CD4-positive, alpha-beta T cell (primary cell): ENCODE measurements around the gene MYO9B. TPM values are rescaled to one million over a fixed set of nuclear protein-coding genes. Genes with fewer than 3 reads are reported as not detected.
A peak's percentile ranks its signal among the peaks of the same experiment; 100 is the strongest.

Experiments used
- ATAC-seq: fragments of 200-7000 bp; cut with Tn5 transposase; one replicate; pipeline ENCODE4 v1.10.0; 2022; ENCODE audit warnings: mild to moderate bottlenecking; ENCODE audit not compliant: poor library complexity
- CTCF ChIA-PET: fragments of 350-600 bp; sonication (Branson Sonifier 250); formaldehyde crosslinking; loops from one replicate; lab custom pipeline; 2021; ENCODE audit warnings: antibody characterized with exemption, inconsistent platforms; lab: Charles Lee
- POLR2A ChIA-PET: fragments of 350-600 bp; sonication (Branson Sonifier 250); formaldehyde crosslinking; loops from one replicate; lab custom pipeline; 2021; ENCODE audit warnings: antibody characterized with exemption, inconsistent platforms; lab: Charles Lee
- DNase-seq, 14 experiments: peaks; one replicate each; pipeline ENCODE4 v3.0.0-alpha.2; 2013 to 2020; ENCODE audit warnings: mixed read lengths in 2 of 14
- H3K27ac ChIP-seq, 2 donors: one replicate each; pipeline versions ENCODE4 v1.5.1 to v1.7.0; 2013; ENCODE audit warnings: low read length in 2 of 2, low read depth in 1 of 2, mild to moderate bottlenecking in 1 of 2
- H3K27me3 ChIP-seq, 2 experiments: 1 replicate in 1 of 2; 2 replicates in 1 of 2; pipeline versions ENCODE4 v1.6.1 to v1.7.0; 2013; ENCODE audit warnings: low read length in 2 of 2, control low read depth in 1 of 2, mild to moderate bottlenecking in 1 of 2, moderate library complexity in 1 of 2; ENCODE audit not compliant: insufficient read depth in 2 of 2, control insufficient read depth in 1 of 2
- H3K36me3 ChIP-seq: one replicate; pipeline ENCODE4 v1.6.1; 2013; ENCODE audit warnings: low read length, control low read depth; ENCODE audit not compliant: insufficient read depth
- H3K4me1 ChIP-seq: one replicate; pipeline ENCODE4 v1.6.1; 2013; ENCODE audit warnings: low read length, control low read depth; ENCODE audit not compliant: insufficient read depth
- H3K4me3 ChIP-seq: one replicate; pipeline ENCODE4 v1.5.1; 2013; ENCODE audit warnings: mild to moderate bottlenecking, low read length, moderate library complexity
- H3K9me3 ChIP-seq, 2 experiments: 1 replicate in 1 of 2; 2 replicates in 1 of 2; pipeline versions ENCODE4 v1.6.1 to v1.7.0; 2013; ENCODE audit warnings: low read length in 2 of 2, mild to moderate bottlenecking in 2 of 2, control low read depth in 1 of 2, moderate library complexity in 1 of 2; ENCODE audit not compliant: control insufficient read depth in 1 of 2, insufficient read depth in 1 of 2
- H3K27ac Mint-ChIP-seq: one replicate; pipeline ENCODE4 v1.8.0; 2020; ENCODE audit warnings: mixed read lengths
- H3K27me3 Mint-ChIP-seq: one replicate; pipeline ENCODE4 v1.8.0; 2021; ENCODE audit warnings: mixed read lengths
- H3K36me3 Mint-ChIP-seq: one replicate; pipeline ENCODE4 v1.8.0; 2021; ENCODE audit warnings: low read depth, mixed read lengths
- H3K4me1 Mint-ChIP-seq: one replicate; pipeline ENCODE4 v1.8.0; 2021; ENCODE audit warnings: low read depth, mixed read lengths
- H3K4me3 Mint-ChIP-seq: one replicate; pipeline ENCODE4 v1.8.0; 2020; ENCODE audit warnings: mild to moderate bottlenecking, mixed read lengths
- H3K9me3 Mint-ChIP-seq: one replicate; pipeline ENCODE4 v1.8.0; 2020; ENCODE audit warnings: mixed read lengths
- intact Hi-C, 2 experiments: fragments of 100-400 bp; cut with DNase I in 1 of 2; cut with micrococcal nuclease in 1 of 2; formaldehyde crosslinking; loops; one replicate each; pipeline versions ENCODE4 v1.15.1 to v1.9.0; 2023 to 2025; cut with DNase I, micrococcal nuclease
- total RNA-seq, 174 experiments: library from RNA in 2 of 174; stranded (reverse) in 2 of 174; gene quantifications; one replicate each; pipeline ENCODE4 v1.2.3 and lab custom pipeline; 2021 to 2026
- TF ChIP-seq, protein P1 (sequence below): fragments of 200-600 bp; IDR thresholded peaks from one replicate; pipeline ENCODE4 v1.8.0; 2022; ENCODE audit warnings: antibody characterized with exemption, mild to moderate bottlenecking

The MYO9B gene
- total RNA-seq, 2 experiments from 2014 or later = 176 to 184 TPM

- no peaks in the 10 kb centered on the region for H3K27me3 ChIP-seq
- H3K4me3 ChIP-seq = no peak overlapping the region
- no peaks in the 10 kb centered on the region for H3K9me3 ChIP-seq
- no peak overlapping the region for H3K27ac ChIP-seq
- no peak for DNase-seq
- POLR2A ChIA-PET = no interaction called here
- TF ChIP-seq, protein P1, sequence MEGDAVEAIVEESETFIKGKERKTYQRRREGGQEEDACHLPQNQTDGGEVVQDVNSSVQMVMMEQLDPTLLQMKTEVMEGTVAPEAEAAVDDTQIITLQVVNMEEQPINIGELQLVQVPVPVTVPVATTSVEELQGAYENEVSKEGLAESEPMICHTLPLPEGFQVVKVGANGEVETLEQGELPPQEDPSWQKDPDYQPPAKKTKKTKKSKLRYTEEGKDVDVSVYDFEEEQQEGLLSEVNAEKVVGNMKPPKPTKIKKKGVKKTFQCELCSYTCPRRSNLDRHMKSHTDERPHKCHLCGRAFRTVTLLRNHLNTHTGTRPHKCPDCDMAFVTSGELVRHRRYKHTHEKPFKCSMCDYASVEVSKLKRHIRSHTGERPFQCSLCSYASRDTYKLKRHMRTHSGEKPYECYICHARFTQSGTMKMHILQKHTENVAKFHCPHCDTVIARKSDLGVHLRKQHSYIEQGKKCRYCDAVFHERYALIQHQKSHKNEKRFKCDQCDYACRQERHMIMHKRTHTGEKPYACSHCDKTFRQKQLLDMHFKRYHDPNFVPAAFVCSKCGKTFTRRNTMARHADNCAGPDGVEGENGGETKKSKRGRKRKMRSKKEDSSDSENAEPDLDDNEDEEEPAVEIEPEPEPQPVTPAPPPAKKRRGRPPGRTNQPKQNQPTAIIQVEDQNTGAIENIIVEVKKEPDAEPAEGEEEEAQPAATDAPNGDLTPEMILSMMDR = no peak
- ATAC-seq = no peak
- Mint-ChIP-seq H3K4me3 (no peak overlapping the region), H3K4me1 (no peaks in the 10 kb centered on the region), H3K27ac (no peak overlapping the region), H3K27me3 (no peaks in the 10 kb centered on the region), H3K36me3 (peaks cover 75% of the 10 kb centered on the region), H3K9me3 (no peaks in the 10 kb centered on the region)
- peaks cover 81% of the 10 kb centered on the region for H3K36me3 ChIP-seq
- CTCF ChIA-PET = interaction anchor here (0.6 kb wide), 1 partner anchor 1425 kb away, joined by 3 read pairs; no protein-coding TSS in a partner anchor
- H3K4me1 ChIP-seq = no peaks in the 10 kb centered on the region
- intact Hi-C loops = no loop called here
Observed at GRCh38 chr19:17172624-17173345, 97.2 kb downstream of the MYO9B start.

DNA sequence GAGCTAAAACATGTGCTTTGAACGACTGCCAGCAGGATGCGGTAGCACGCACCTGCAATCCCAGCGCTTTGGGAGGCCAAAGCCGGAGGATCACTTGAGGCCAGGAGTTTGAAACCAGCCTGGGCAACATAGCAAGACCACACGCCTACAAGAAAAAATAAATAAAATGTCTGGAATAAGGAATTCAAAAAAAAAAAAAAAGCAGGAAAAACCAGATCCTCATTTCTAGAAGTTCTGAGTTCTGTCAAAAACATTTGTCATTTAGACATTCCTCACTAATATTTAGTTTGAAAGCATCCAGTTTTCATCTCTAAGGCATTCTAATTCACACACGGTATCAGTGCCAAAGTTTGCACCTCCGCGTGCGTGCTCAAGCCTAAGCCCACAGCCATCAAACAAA is 102.7 kb downstream of the MYO9B start:
- Histone ChIP-seq H3K36me3 (peaks cover 60% of the 10 kb centered on the region), H3K27ac (no peak overlapping the region), H3K9me3 (no peaks in the 10 kb centered on the region), H3K27me3 (no peaks in the 10 kb centered on the region), H3K4me1 (peaks cover 13% of the 10 kb centered on the region), H3K4me3 (no peak overlapping the region)
- no peaks in the 10 kb centered on the region for H3K27me3 Mint-ChIP-seq
- DNase-seq = no peak
- intact Hi-C loops = no loop called here
- no peak overlapping the region for H3K27ac Mint-ChIP-seq
- ChIA-PET CTCF (no interaction called here), POLR2A (no interaction called here)
- TF ChIP-seq, protein P1 = no peak
- peaks cover 50% of the 10 kb centered on the region for H3K36me3 Mint-ChIP-seq
- no peak for ATAC-seq
- H3K4me3 Mint-ChIP-seq = no peak overlapping the region
- H3K4me1 Mint-ChIP-seq = peaks cover 4% of the 10 kb centered on the region
- no peaks in the 10 kb centered on the region for H3K9me3 Mint-ChIP-seq

GRCh38 chr19:17180997-17181702 is 105.6 kb downstream of the MYO9B start:
- Mint-ChIP-seq H3K4me3 (no peak overlapping the region), H3K27ac (peak overlapping the region; percentile 44), H3K27me3 (no peaks in the 10 kb centered on the region), H3K36me3 (peaks cover 61% of the 10 kb centered on the region), H3K4me1 (peaks cover 19% of the 10 kb centered on the region), H3K9me3 (no peaks in the 10 kb centered on the region)
- H3K27ac ChIP-seq = no peak overlapping the region
- no peak for DNase-seq
- intact Hi-C loops = loop anchor here (5.0 to 10.0 kb wide), 2 partner anchors 56 to 114 kb away; no protein-coding TSS in a partner anchor
- no peaks in the 10 kb centered on the region for H3K27me3 ChIP-seq
- TF ChIP-seq, protein P1 = no peak
- ChIA-PET CTCF (interaction anchor here (0.5 kb wide), 1 partner anchor 9 kb away, joined by 3 read pairs; no protein-coding TSS in a partner anchor), POLR2A (no interaction called here)
- H3K36me3 ChIP-seq = peaks cover 45% of the 10 kb centered on the region
- no peak overlapping the region for H3K4me3 ChIP-seq
- ATAC-seq = no peak
- peaks cover 35% of the 10 kb centered on the region for H3K4me1 ChIP-seq
- no peaks in the 10 kb centered on the region for H3K9me3 ChIP-seq
